Measurements from ENCODE around the gene ITPRIPL1.
"Not testable (repeated sequence)": the region's sequence is repeated elsewhere in the genome, so short reads cannot be mapped to it uniquely, and the experiment has no call there.

The ITPRIPL1 gene, protein sequence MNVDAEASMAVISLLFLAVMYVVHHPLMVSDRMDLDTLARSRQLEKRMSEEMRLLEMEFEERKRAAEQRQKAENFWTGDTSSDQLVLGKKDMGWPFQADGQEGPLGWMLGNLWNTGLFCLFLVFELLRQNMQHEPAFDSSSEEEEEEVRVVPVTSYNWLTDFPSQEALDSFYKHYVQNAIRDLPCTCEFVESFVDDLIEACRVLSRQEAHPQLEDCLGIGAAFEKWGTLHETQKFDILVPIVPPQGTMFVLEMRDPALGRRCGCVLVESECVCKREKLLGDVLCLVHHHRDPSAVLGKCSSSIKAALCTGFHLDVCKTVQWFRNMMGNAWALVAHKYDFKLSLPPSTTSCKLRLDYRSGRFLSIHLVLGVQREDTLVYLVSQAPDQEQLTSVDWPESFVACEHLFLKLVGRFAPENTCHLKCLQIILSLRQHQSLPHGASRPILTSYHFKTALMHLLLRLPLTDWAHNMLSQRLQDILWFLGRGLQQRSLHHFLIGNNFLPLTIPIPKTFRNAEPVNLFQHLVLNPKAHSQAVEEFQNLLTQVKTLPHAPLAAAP

GRCh38 chr2:96325041-96325883 is at the start of gene ITPRIPL1:
ITPRIPL1 (plus strand) TSS chr2:96325317; CDS start chr2:96325840, 523 bp downstream.
- no peak for DNase-seq

GRCh38 chr2:96276787-96277499 is 48.2 kb upstream of the ITPRIPL1 start:
- peak in 3 of 58 donors; percentile 11 to 24 (median 12) for DNase-seq

- no peak for DNase-seq
These were observed 37.8 kb upstream of the ITPRIPL1 start for GRCh38 chr2:96287273-96287856.

DNA sequence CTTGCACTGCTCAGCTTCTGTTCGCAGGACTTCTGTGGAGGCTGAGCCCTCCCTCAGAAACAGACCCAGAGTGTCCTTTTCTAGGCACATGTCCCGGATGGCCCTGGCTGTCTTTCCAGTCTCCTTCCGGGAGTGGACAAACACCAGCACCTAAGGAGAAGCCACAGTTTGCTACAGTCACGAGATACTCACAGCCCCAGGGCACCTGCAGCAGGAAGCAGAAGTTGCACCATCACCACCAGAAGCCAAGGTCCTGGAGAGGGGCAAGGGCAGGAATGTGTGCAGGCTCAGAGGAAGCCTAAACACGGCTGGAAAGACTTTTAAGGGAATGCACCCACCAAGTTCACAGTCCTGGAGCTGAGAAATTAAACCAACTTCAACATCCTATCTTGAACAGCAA is 33.4 kb upstream of the ITPRIPL1 start:
- no peak for DNase-seq

DNA sequence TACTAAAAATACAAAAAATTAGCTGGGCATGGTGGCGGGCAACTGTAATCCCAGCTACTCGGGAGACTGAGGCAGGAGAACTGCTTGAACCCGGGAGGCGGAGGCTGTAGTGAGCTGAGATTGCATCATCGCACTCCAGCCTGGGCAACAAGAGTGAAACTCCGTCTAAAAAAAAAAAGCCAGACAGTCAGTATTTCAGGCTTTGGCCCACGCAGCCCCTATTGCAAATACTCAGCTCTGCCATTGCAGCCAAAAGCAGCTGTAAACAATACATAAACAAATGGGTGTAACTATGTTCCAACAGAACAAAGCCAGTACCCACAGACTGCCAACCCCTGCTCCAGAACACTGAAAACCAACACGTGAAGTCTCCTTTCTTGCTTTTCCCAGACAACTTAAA is 30.8 kb upstream of the ITPRIPL1 start:
- not testable (repeated sequence) for DNase-seq

GRCh38 chr2:96296925-96297324 is 28.2 kb upstream of the ITPRIPL1 start:
- DNase-seq: no peak

- DNase-seq: no peak
These were observed 23.3 kb upstream of the ITPRIPL1 start for GRCh38 chr2:96301865-96302264.

DNA sequence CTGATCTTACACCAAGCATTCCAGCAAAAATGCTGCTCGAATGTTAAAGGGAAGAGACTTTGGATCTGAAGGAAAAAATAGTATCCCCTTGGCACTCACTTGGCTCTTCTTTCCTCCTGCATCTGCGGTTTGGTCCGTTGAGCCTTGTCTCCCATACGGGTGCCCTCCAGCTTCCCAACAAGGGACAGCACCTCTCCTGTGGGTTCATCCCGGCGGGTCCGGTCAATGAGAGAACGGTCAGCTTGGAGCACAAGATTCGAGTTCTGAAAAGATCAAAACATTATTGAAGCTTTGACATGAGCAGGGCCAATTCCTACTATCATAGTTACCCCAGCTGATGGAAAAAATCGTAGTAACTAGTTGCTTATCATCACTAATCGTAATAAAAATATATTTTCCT is 20.5 kb upstream of the ITPRIPL1 start:
- no peak for DNase-seq

GRCh38 chr2:96305091-96305978 is 19.8 kb upstream of the ITPRIPL1 start, which contains the start of gene SNRNP200:
SNRNP200 (minus strand) TSS chr2:96305546; CDS start chr2:96305437, 109 bp downstream.
- DNase-seq: peak; percentile 6 to 93 (median 81)

DNA sequence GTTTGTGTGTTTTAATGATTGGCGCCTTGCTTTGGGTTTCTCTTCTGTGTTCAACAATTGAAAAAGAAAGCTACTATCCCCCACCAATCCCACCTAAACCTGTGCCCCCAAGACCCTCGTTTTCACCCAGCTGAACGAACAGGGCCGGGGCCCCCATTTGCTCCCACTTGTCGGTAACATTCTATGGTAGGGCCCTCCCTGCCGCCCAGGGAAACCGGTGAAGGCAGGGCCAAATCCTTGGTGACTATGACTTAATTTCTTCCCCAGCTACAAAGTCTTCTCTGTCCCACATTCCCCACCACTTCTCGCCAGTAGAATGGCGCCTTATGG is 19.2 kb upstream of the ITPRIPL1 start:
- DNase-seq: no peak

DNA sequence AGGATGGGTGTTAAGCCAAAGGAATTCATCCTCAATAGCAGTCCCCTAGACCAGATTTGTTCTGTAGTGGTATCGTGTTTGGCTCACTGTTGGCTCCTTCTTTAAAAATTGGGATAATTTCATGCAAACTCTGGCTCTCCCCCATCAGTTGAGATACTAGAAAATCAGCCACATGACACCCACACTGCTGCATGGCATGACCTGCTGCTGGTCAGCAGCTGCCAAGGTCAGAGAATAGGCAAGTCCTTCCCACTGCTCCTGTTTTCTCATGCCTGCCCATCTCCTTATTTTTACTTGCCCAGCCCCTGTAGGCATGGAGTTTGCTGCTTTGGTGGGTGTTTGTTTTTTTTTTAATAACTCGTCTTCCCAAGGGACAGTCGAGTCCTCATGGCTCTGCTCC is 18.7 kb upstream of the ITPRIPL1 start:
- no peak for DNase-seq

DNA sequence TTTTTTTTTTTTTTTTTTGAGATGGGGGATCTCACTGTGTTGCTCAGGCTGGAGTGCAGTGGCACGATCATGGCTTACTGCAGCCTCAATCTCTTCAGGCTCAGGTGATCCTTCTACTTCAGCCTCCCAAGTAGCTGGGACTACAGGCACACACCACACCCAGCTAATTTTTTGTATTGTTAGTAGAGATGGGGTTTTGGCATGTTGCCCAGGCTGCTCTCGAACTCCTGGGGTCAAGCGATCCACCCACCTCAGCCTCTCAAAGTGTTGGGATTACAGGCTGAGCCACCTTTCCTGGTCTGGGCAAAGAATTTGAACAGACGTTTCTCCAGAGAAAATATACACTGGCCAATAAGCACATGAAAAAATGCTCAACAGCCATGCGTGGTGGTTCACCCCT is 16.9 kb upstream of the ITPRIPL1 start:
- DNase-seq: no peak

- no peak for DNase-seq
These were observed 10.1 kb upstream of the ITPRIPL1 start for GRCh38 chr2:96315005-96315399.

GRCh38 chr2:96315400-96316071 is 9.6 kb upstream of the ITPRIPL1 start:
- DNase-seq: no peak

DNA sequence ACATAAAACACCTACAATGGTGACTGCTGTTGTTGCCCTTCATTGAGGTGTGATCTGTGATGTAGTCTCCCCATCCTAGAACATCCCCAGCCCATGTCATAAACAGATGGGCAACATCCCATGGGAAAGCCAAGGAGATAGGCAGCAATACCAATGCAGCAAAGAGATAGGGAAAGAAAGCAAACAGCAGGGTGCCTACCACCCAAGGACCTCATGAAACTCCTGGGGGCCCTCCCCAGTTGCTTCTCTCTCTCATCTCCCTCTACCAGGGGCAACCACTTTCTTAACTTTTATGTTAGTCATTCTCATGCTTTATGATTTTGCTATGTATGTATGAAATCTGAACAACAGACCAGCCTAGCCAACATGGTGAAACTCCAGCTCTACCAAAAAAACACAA is 8.1 kb upstream of the ITPRIPL1 start:
- DNase-seq: no peak

DNA sequence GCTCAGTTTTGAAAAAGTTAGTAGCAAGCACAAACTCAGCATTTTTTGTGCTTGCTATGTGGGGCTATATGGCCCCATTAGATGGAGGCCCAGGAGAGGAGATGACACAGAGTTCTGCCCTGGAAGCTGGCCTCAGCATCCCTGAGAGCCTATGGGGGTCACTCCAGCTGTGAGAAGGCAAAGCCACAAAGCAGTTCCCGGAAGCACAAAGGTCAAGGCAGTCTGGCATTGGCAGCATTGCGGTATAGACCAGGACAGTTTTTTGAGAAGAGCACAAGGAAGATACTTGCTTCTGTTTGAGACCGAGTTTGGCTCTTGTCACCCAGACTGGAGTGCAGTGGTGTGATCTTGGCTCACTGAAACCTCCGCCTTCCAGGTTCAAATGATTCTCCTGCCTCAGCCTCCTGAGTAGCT is 7.5 kb upstream of the ITPRIPL1 start:
- DNase-seq: no peak

GRCh38 chr2:96318723-96319122 is 6.4 kb upstream of the ITPRIPL1 start:
- DNase-seq: no peak

DNA sequence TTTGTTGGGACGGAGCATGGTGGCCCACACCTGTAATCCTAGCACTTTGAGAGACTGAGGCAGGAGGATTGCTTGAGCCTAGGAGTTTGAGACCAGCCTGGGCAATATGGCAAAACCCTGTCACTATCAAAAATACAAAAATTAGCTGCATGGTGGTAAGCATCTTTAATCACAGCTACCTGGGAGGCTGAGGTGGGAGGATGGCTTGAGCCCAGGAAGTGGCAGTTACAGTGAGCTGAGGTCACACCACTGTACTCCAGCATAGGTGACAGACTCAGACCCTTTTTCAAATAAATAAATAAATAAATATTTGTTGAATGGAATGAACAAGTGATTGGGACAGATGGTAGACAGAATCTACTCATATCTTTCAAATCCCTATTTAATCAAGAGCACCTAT is 5.7 kb upstream of the ITPRIPL1 start:
- no peak for DNase-seq

- DNase-seq: no peak
These were observed 4.8 kb upstream of the ITPRIPL1 start for GRCh38 chr2:96320326-96320725.

Data from anterior cingulate cortex (tissue), 58 donors.